HCT116 (cell line): ENCODE data around the gene KRT82.

ENCODE experiments used
- CEBPB ChIP-seq: IDR thresholded peaks from 2 replicates; pipeline ENCODE4 v1.6.1; 2012; ENCODE audit warnings: low read depth
- EZH2 ChIP-seq: fragments of 200-600 bp; sonication (generic); IDR thresholded peaks from 2 replicates; pipeline ENCODE4 v1.6.1; 2017; ENCODE audit warnings: antibody characterized with exemption, mixed run types
- POLR2AphosphoS5 ChIP-seq: IDR thresholded peaks from 2 replicates; pipeline ENCODE4 v1.6.1; 2011; ENCODE audit warnings: mild to moderate bottlenecking, low read depth, low read length, moderate library complexity
- RAD21 ChIP-seq: IDR thresholded peaks from 2 replicates; pipeline ENCODE4 v1.6.1; 2012; ENCODE audit warnings: low read depth, mild to moderate bottlenecking
- TF ChIP-seq, protein P1 (sequence below), 3 experiments: fragments of 200-600 bp in 1 of 3; sonication (generic) in 1 of 3; IDR thresholded peaks in 2 of 3; conservative IDR thresholded peaks in 1 of 3; 2 replicates each; pipeline ENCODE4 v1.5.1; 2012 to 2017; ENCODE audit warnings: low read depth in 2 of 3, low read length in 2 of 3, antibody characterized with exemption in 1 of 3, borderline replicate concordance in 1 of 3, control low read depth in 1 of 3, mild to moderate bottlenecking in 1 of 3, mixed read lengths in 1 of 3, mixed run types in 1 of 3, moderate library complexity in 1 of 3; ENCODE audit not compliant: insufficient read depth in 1 of 3

DNA sequence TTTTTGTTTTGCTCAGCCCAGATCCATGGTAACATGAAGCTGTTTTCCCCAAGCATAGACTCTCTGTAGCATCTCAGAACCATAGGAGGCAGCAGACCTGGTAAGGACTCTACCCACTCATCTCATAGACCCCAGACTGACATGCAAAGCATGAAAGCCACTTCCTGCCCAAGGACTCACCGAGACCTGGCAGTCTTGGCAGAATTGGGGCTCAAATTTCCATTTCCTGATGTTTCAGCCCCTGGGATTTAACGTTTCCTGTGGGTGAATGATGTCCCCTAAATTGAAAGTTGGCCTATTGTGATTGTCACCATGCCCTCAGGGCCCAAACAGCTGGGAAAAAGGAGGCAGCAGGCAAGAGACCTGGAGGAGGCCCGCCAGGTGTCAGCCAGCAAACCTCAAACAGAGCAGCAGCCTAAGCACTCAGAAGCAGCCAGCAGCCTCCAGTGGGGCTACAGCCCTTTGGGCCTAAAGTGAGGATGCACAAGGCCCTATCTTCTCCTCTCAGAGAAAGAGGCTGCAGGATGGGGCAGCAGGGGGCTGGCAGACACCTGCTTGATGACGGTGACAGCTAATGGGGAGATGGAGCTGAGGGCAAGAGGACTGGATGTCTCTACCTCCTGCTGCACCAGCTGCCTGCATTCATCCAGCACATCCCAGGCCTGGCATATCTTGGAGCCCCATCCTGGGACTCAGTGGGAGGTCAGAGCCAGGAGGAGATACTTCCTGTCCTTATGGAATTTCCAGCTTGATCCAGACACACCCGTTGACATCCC, 47.4 kb downstream of the KRT82 start:
- no peak for TF ChIP-seq POLR2AphosphoS5
- TF ChIP-seq, protein P1, sequence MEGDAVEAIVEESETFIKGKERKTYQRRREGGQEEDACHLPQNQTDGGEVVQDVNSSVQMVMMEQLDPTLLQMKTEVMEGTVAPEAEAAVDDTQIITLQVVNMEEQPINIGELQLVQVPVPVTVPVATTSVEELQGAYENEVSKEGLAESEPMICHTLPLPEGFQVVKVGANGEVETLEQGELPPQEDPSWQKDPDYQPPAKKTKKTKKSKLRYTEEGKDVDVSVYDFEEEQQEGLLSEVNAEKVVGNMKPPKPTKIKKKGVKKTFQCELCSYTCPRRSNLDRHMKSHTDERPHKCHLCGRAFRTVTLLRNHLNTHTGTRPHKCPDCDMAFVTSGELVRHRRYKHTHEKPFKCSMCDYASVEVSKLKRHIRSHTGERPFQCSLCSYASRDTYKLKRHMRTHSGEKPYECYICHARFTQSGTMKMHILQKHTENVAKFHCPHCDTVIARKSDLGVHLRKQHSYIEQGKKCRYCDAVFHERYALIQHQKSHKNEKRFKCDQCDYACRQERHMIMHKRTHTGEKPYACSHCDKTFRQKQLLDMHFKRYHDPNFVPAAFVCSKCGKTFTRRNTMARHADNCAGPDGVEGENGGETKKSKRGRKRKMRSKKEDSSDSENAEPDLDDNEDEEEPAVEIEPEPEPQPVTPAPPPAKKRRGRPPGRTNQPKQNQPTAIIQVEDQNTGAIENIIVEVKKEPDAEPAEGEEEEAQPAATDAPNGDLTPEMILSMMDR (IDR thresholded peaks at IDR 0.05 in 2 of 3, conservative IDR thresholded peaks at IDR 0.05 in 1 of 3; ENCODE audit: borderline replicate concordance in 1 of 3, insufficient read depth in 1 of 3, low read depth in 2 of 3, low read length in 2 of 3), result no peak
- no peak for TF ChIP-seq RAD21
- TF ChIP-seq EZH2, result no peak
- no peak for TF ChIP-seq CEBPB
